BLaER1 treated with 17β-estradiol and CSF1 and Interleukin-3, amounts not matched to agents 10 nM and 100 nM (cell line): ENCODE measurements around the gene SRGAP3.

ENCODE experiments used
- H3K27ac ChIP-seq, 11 experiments: shearing (Covaris generic); formaldehyde crosslinking; 2 replicates each; pipeline ENCODE4 v1.8.1; 2022
- H3K27me3 ChIP-seq, 11 experiments: shearing (Covaris generic); formaldehyde crosslinking; 2 replicates each; pipeline ENCODE4 v1.8.1; 2022
- H3K36me3 ChIP-seq, 11 experiments: shearing (Covaris generic); formaldehyde crosslinking; 2 replicates each; pipeline ENCODE4 v1.8.1; 2022
- H3K4me1 ChIP-seq, 10 experiments: shearing (Covaris generic); formaldehyde crosslinking; 2 replicates each; pipeline ENCODE4 v1.8.1; 2022
- H3K4me2 ChIP-seq, 11 experiments: shearing (Covaris generic); formaldehyde crosslinking; 2 replicates each; pipeline ENCODE4 v1.8.1; 2022
- H3K4me3 ChIP-seq, 10 experiments: shearing (Covaris generic); formaldehyde crosslinking; 2 replicates each; pipeline ENCODE4 v1.8.1; 2022
- H3K9ac ChIP-seq, 11 experiments: shearing (Covaris generic); formaldehyde crosslinking; 2 replicates each; pipeline ENCODE4 v1.8.1; 2022
- H3K9me3 ChIP-seq, 11 experiments: shearing (Covaris generic); formaldehyde crosslinking; replicated peaks in 1 of 11; 2 replicates each; pipeline ENCODE4 v1.8.1; 2022
- H4K20me1 ChIP-seq, 11 experiments: shearing (Covaris generic); formaldehyde crosslinking; 2 replicates each; pipeline ENCODE4 v1.8.1; 2022
- Cebpa-rat ChIP-seq, 11 experiments: shearing (Covaris generic); IDR thresholded peaks; 2 replicates each; pipeline ENCODE4 v1.8.1; 2022

The SRGAP3 gene

DNA sequence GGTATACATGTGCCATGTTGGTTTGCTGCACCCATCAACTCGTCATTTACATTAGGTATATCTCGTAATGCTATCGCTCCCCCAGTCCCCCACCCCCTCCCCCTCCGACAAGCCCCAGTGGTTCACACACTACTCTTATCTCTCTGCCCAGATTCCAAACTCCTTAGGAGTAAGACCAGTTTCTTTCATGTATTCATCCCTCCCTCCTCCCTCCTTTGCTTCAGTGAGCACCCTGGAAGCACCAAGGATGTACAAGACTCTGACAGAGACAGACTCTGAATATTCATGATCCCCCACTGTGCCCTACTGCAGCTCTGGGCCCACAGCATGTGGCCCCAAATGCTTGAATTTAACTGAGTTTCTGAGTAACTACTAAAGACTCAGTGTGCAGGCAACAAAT is 172.4 kb downstream of the SRGAP3 start:
- no peak overlapping the region for H3K9ac ChIP-seq
- H3K36me3 ChIP-seq = peaks cover 0 to 9% (median 0%) of the 10 kb centered on the region in 11 experiments; a peak in 1 of 22 replicates
- no peaks in the 10 kb centered on the region for H3K27me3 ChIP-seq
- H4K20me1 ChIP-seq = peaks cover 0 to 53% (median 0%) of the 10 kb centered on the region in 11 experiments; a peak in 3 of 22 replicates
- no peak overlapping the region for H3K4me3 ChIP-seq
- no peaks in the 10 kb centered on the region for H3K9me3 ChIP-seq
- TF ChIP-seq Cebpa-rat (IDR thresholded peaks at IDR 0.05) = no peak
- H3K27ac ChIP-seq = no peak overlapping the region
- no peak overlapping the region for H3K4me2 ChIP-seq
- peaks cover 0 to 46% (median 0%) of the 10 kb centered on the region in 10 experiments; a peak in 7 of 20 replicates for H3K4me1 ChIP-seq

DNA sequence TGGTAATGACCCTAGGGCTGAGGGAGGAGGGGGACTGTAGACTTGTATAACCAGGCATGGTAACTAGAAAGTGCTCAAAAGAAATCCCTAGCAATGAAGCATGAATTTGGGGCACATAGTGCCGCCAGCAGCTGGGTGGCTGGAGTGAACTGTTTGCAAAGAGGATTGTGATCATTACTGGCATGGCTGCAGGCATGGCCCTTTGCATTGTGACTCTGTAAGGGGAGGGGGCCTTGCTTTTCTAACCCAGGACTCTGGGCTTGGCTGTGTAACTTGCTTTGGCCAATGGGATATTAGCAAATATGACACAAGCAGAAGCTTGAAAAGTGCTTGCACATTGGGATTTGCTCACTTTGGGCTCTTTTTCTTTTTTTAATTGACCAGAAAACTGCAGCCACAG is 173.7 kb downstream of the SRGAP3 start:
- Histone ChIP-seq H3K4me3 (no peak overlapping the region), H3K4me2 (peak overlapping the region in 1 of 11 experiments; percentile 10; a peak in 1 of 22 replicates), H3K27me3 (no peaks in the 10 kb centered on the region), H3K9me3 (no peaks in the 10 kb centered on the region), H4K20me1 (peaks cover 0 to 49% (median 0%) of the 10 kb centered on the region in 11 experiments; a peak in 3 of 22 replicates), H3K9ac (no peak overlapping the region), H3K4me1 (peaks cover 0 to 40% (median 0%) of the 10 kb centered on the region in 10 experiments; a peak in 7 of 20 replicates), H3K27ac (no peak overlapping the region), H3K36me3 (peaks cover 0 to 9% (median 0%) of the 10 kb centered on the region in 11 experiments; a peak in 1 of 22 replicates)
- no peak for TF ChIP-seq Cebpa-rat (IDR thresholded peaks at IDR 0.05)

GRCh38 chr3:9074079-9074478 is 175.4 kb downstream of the SRGAP3 start:
- no peaks in the 10 kb centered on the region for H3K27me3 ChIP-seq
- no peak overlapping the region for H3K4me3 ChIP-seq
- H3K9ac ChIP-seq = no peak overlapping the region
- H3K4me2 ChIP-seq = no peak overlapping the region
- H3K36me3 ChIP-seq = peaks cover 0 to 4% (median 0%) of the 10 kb centered on the region in 11 experiments; a peak in 1 of 22 replicates
- H3K9me3 ChIP-seq = no peaks in the 10 kb centered on the region
- H4K20me1 ChIP-seq = peaks cover 0 to 42% (median 0%) of the 10 kb centered on the region in 11 experiments; a peak in 2 of 22 replicates
- TF ChIP-seq Cebpa-rat (IDR thresholded peaks at IDR 0.05) = no peak
- H3K27ac ChIP-seq = no peak overlapping the region
- peaks cover 0 to 23% (median 0%) of the 10 kb centered on the region in 10 experiments; a peak in 7 of 20 replicates for H3K4me1 ChIP-seq

DNA sequence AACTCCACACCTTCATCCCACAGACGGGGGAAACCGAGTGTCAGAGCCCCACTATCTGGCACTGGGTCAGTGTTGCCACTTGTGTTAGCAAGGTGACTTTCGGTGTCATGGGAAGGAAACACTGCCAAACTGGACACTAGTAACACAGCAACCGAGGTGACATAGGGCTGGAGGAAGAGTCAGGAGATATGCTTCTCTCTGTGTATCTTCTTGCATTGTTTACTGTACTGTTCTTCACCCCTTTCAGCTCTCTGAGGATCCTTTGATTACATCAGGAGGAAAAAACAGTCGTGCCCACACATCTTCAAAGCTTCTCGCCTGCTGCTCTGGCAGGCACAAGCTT is 176.8 kb downstream of the SRGAP3 start:
- Histone ChIP-seq H3K4me2 (no peak overlapping the region), H3K9ac (0 out of 22 replicates have a peak overlapping the region, but pooled peaks of 1 of the 11 experiments have one; percentile 13), H3K27me3 (no peaks in the 10 kb centered on the region), H3K4me1 (peaks cover 0 to 14% (median 0%) of the 10 kb centered on the region in 10 experiments; a peak in 3 of 20 replicates), H3K27ac (no peak overlapping the region), H3K9me3 (no peaks in the 10 kb centered on the region), H3K36me3 (no peaks in the 10 kb centered on the region), H3K4me3 (no peak overlapping the region), H4K20me1 (peaks cover 0 to 41% (median 0%) of the 10 kb centered on the region in 11 experiments; a peak in 2 of 22 replicates)
- no peak for TF ChIP-seq Cebpa-rat (IDR thresholded peaks at IDR 0.05)

GRCh38 chr3:9071936-9072666 is 177.3 kb downstream of the SRGAP3 start:
- Histone ChIP-seq H3K27me3 (no peaks in the 10 kb centered on the region), H3K4me3 (no peak overlapping the region), H4K20me1 (peaks cover 0 to 38% (median 0%) of the 10 kb centered on the region in 11 experiments; a peak in 2 of 22 replicates), H3K9me3 (no peaks in the 10 kb centered on the region), H3K4me1 (peaks cover 0 to 14% (median 0%) of the 10 kb centered on the region in 10 experiments; a peak in 3 of 20 replicates), H3K27ac (no peak overlapping the region), H3K36me3 (no peaks in the 10 kb centered on the region), H3K4me2 (peak overlapping the region in 2 of 11 experiments; percentile 20 to 33; a peak in 2 of 22 replicates), H3K9ac (0 out of 22 replicates have a peak overlapping the region, but pooled peaks of 1 of the 11 experiments have one; percentile 13)
- TF ChIP-seq Cebpa-rat (IDR thresholded peaks at IDR 0.05) = no peak

- Histone ChIP-seq H3K4me2 (no peak overlapping the region), H3K9ac (no peak overlapping the region), H4K20me1 (peaks cover 0 to 38% (median 0%) of the 10 kb centered on the region in 11 experiments; a peak in 2 of 22 replicates), H3K4me3 (no peak overlapping the region), H3K9me3 (no peaks in the 10 kb centered on the region), H3K4me1 (peaks cover 0 to 12% (median 0%) of the 10 kb centered on the region in 10 experiments; a peak in 3 of 20 replicates), H3K27ac (no peak overlapping the region), H3K27me3 (no peaks in the 10 kb centered on the region), H3K36me3 (no peaks in the 10 kb centered on the region)
- no peak for TF ChIP-seq Cebpa-rat (IDR thresholded peaks at IDR 0.05)
These were observed 178.5 kb downstream of the SRGAP3 start for GRCh38 chr3:9070961-9071360.

DNA sequence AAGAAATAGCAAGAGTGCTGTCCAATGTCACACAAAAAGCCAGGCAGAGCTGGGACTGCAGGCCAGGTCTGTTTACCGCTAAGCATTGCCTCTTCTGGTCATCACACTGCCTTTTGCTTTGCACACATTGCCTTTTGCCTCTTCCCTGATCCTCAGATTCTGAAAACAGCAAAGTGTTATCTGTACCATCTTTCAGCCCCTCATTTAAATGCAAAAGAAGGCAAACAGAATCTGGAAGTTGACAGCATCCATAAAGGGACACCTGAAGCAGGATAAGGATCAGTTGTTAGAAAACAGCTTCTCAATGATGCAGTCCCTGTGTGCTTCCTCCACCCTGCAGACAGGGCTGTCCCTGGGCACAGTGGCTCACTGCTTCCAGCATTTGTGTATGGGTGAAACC is 179.5 kb downstream of the SRGAP3 start:
- Histone ChIP-seq H3K27ac (no peak overlapping the region), H3K27me3 (no peaks in the 10 kb centered on the region), H3K4me2 (no peak overlapping the region), H3K36me3 (no peaks in the 10 kb centered on the region), H3K4me3 (no peak overlapping the region), H3K4me1 (peaks cover 5 to 13% (median 6%) of the 10 kb centered on the region in 10 experiments), H3K9me3 (no peaks in the 10 kb centered on the region), H3K9ac (no peak overlapping the region), H4K20me1 (peaks cover 0 to 35% (median 0%) of the 10 kb centered on the region in 11 experiments; a peak in 2 of 22 replicates)
- TF ChIP-seq Cebpa-rat (IDR thresholded peaks at IDR 0.05) = no peak

GRCh38 chr3:9068051-9068450 is 181.4 kb downstream of the SRGAP3 start:
- H3K36me3 ChIP-seq = peaks cover 0 to 12% (median 0%) of the 10 kb centered on the region in 11 experiments; a peak in 3 of 22 replicates
- peaks cover under 1 to 5% (median 2%) of the 10 kb centered on the region in 11 experiments; a peak in 14 of 22 replicates for H3K9me3 ChIP-seq
- H3K4me2 ChIP-seq = no peak overlapping the region
- peaks cover 0 to 30% (median 0%) of the 10 kb centered on the region in 11 experiments; a peak in 2 of 22 replicates for H4K20me1 ChIP-seq
- no peaks in the 10 kb centered on the region for H3K27me3 ChIP-seq
- no peak overlapping the region for H3K4me3 ChIP-seq
- peak overlapping the region in 1 of 11 experiments; percentile 12; a peak in 2 of 22 replicates for H3K9ac ChIP-seq
- H3K4me1 ChIP-seq = peaks cover 10 to 17% (median 13%) of the 10 kb centered on the region in 10 experiments
- H3K27ac ChIP-seq = no peak overlapping the region
- no peak for TF ChIP-seq Cebpa-rat (IDR thresholded peaks at IDR 0.05)

DNA sequence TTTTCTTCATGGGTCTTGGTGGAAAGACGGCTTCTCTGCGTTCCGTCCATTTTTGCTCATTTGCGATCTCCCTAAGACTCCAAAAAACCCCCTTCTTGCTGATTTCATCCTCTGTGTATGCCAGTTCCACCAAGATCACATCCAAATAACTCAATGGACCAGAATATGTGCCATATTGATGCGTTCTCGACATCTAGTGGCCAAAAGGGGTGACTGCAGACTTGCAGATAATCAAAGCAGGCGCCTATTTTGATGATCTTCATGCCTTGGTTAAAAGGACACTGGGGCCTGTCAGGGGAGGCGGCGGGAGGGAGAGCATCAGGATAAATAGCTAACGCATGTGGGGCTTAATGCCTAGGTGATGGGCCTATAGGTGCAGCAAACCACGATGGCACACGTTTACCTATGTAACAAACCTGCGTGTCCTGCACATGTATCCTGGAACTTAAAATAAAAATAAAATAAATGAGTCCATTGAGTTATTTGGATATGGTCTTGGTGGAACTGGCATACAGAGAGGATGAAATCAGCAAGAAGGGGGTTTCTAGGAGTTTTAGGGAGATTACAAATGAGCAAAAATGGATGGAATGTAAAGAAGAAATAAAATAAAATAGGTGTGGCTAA is 182.0 kb downstream of the SRGAP3 start:
- H3K27ac ChIP-seq = no peak overlapping the region
- no peaks in the 10 kb centered on the region for H3K27me3 ChIP-seq

More for the DNA sequence above, 182.0 kb downstream of the SRGAP3 start:
- TF ChIP-seq Cebpa-rat (IDR thresholded peaks at IDR 0.05) = no peak
- H3K9ac ChIP-seq = no peak overlapping the region
- H4K20me1 ChIP-seq = peaks cover 0 to 25% (median 0%) of the 10 kb centered on the region in 11 experiments; a peak in 2 of 22 replicates
- peaks cover 6 to 11% (median 8%) of the 10 kb centered on the region in 11 experiments; a peak in 18 of 22 replicates for H3K9me3 ChIP-seq
- peaks cover 0 to 18% (median 0%) of the 10 kb centered on the region in 11 experiments; a peak in 5 of 22 replicates for H3K36me3 ChIP-seq
- no peak overlapping the region for H3K4me2 ChIP-seq
- H3K4me3 ChIP-seq = no peak overlapping the region
- H3K4me1 ChIP-seq = peaks cover 10 to 17% (median 13%) of the 10 kb centered on the region in 10 experiments
